ENCODE data around the gene RIT1. TPM values are rescaled to one million over a fixed set of nuclear protein-coding genes. Genes with fewer than 3 reads are reported as not detected.

The RIT1 gene
- total and polyA plus RNA-seq, 9 donors, result 19.2 to 37.0 (median 25.6) TPM

DNA sequence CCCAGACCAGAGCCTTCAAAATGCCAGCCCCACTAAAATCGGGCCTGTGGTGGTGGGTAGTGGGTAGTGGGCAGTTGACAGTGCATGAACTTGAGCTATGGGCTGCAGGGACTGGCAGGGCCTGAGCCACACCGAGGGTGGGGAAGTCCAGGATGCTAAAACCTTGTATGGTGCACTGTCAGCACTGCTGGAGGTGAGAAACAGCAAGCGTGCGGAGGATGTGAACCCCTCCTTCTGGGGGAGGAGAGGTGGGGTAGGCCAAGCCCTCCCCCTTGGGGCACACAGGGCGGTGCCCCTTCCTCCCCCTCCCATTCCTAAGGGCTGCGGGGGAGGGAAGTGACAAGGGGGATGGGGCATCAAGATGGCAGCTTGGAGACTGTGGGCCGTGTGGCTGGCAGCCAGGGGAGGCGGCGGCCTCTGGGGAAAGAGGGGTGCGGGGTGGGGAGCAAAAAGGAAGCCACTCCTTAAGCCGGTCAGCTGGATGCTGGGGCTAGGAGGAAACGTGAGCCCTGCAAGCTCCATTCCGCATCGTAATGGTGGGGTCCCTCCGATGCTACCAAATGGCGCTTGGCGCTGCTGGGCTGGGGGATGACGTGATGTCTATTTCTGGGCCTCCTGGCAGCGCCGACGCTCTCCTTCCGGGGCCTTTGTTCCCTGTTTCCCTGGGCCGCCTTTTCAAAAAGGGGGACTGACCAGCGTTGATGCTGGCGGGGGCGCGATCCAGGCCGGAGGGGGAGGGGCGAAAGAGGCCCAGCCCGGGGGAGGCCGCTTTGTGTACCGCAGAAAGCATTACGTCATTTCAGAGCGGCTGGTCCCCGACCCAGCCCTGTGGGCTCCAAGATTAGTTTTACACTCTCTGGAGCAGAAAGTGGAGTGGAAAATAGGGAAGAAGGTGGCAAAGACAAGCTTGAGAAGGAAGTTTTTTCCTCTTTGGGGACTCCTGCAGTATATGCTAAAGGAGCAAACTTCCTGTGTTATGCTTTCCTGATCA is 51.0 kb downstream of the RIT1 start:
- Histone ChIP-seq H3K4me1 (ENCODE audit: control insufficient read depth, insufficient read depth, low read length) (peaks cover 23% of the 10 kb centered on the region), H3K9me3 (replicated peaks; ENCODE audit: control insufficient read depth, low read depth, low read length) (no peaks in the 10 kb centered on the region), H3K4me3 (ENCODE audit: low read length) (peak overlapping the region; percentile 46), H3K27me3 (ENCODE audit: control insufficient read depth, insufficient read depth, low read length) (no peaks in the 10 kb centered on the region), H3K36me3 (ENCODE audit: control insufficient read depth, insufficient read depth, low read length) (no peaks in the 10 kb centered on the region), H3K27ac (ENCODE audit: low read length) (peak overlapping the region; percentile 97)
- DNase-seq, result peak; percentile 95
- WGBS (ENCODE audit: insufficient coverage), result 2% methylated on average over 28 of the region's 35 CpGs

GRCh38 chr1:155859234-155859829 is 51.8 kb downstream of the RIT1 start, which contains the start of gene SYT11:
TSS of gene SYT11 (plus strand) at chr1:155859567. CDS start at chr1:155859762, 195 bp downstream.
- no peaks in the 10 kb centered on the region for H3K27me3 ChIP-seq (ENCODE audit: control insufficient read depth, insufficient read depth, low read length)
- H3K9me3 ChIP-seq (replicated peaks; ENCODE audit: control insufficient read depth, low read depth, low read length), result no peaks in the 10 kb centered on the region
- peaks cover 23% of the 10 kb centered on the region for H3K4me1 ChIP-seq (ENCODE audit: control insufficient read depth, insufficient read depth, low read length)
- WGBS (ENCODE audit: insufficient coverage), result under 1% methylated on average over 24 of the region's 33 CpGs
- peaks cover 4% of the 10 kb centered on the region for H3K36me3 ChIP-seq (ENCODE audit: control insufficient read depth, insufficient read depth, low read length)
- peak within 1 kb of the TSS; percentile 58 for H3K4me3 ChIP-seq (ENCODE audit: low read length)
- H3K27ac ChIP-seq (ENCODE audit: low read length), result peak within 1 kb of the TSS; percentile 97
- DNase-seq, result peak; percentile 99

DNA sequence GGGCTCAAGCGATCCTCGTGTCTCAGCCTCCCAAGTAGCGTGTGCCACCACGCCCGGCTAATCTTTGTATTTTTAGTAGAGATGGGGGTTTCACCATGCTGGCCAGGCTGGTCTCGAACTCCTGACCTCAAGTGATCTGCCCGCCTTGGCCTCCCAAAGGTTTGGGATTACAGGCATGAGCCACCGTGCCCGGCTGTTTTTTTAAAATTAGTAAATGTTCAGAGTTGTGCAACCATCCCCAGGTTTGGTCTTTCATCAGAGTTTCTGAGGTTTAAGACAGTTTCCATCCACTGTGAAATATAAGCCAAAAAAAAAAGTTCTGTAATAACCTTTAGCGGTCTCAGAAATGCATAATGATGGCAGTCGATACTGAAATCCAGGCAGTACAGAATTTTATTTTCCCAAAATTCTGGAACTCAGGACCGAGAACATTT is 52.3 kb downstream of the RIT1 start:
- 44% methylated on average over 7 of the region's 12 CpGs for WGBS (ENCODE audit: insufficient coverage)
- DNase-seq, result no peak
- H3K9me3 ChIP-seq (replicated peaks; ENCODE audit: control insufficient read depth, low read depth, low read length), result no peaks in the 10 kb centered on the region

GRCh38 chr1:155856975-155857930 is 53.9 kb downstream of the RIT1 start, which contains the start of gene GON4L:
TSS of gene GON4L (minus strand) at chr1:155857214. CDS start at chr1:155853780, 3,434 bp downstream.
- H3K9me3 ChIP-seq (replicated peaks; ENCODE audit: control insufficient read depth, low read depth, low read length), result no peaks in the 10 kb centered on the region
- no peaks in the 10 kb centered on the region for H3K27me3 ChIP-seq (ENCODE audit: control insufficient read depth, insufficient read depth, low read length)
- H3K27ac ChIP-seq (ENCODE audit: low read length), result peak within 1 kb of the TSS; percentile 84
- WGBS (ENCODE audit: insufficient coverage), result 6% methylated on average over 34 of the region's 46 CpGs
- peaks cover 23% of the 10 kb centered on the region for H3K36me3 ChIP-seq (ENCODE audit: control insufficient read depth, insufficient read depth, low read length)
- H3K4me1 ChIP-seq (ENCODE audit: control insufficient read depth, insufficient read depth, low read length), result peaks cover 23% of the 10 kb centered on the region
- peak; percentile 98 for DNase-seq
- peak within 1 kb of the TSS; percentile 84 for H3K4me3 ChIP-seq (ENCODE audit: low read length)

More for the DNA sequence above, 52.3 kb downstream of the RIT1 start:
- Histone ChIP-seq H3K4me3 (ENCODE audit: low read length) (peak overlapping the region; percentile 58), H3K4me1 (ENCODE audit: control insufficient read depth, insufficient read depth, low read length) (peaks cover 23% of the 10 kb centered on the region), H3K36me3 (ENCODE audit: control insufficient read depth, insufficient read depth, low read length) (peaks cover 9% of the 10 kb centered on the region), H3K27ac (ENCODE audit: low read length) (peak overlapping the region; percentile 97), H3K27me3 (ENCODE audit: control insufficient read depth, insufficient read depth, low read length) (no peaks in the 10 kb centered on the region)

DNA sequence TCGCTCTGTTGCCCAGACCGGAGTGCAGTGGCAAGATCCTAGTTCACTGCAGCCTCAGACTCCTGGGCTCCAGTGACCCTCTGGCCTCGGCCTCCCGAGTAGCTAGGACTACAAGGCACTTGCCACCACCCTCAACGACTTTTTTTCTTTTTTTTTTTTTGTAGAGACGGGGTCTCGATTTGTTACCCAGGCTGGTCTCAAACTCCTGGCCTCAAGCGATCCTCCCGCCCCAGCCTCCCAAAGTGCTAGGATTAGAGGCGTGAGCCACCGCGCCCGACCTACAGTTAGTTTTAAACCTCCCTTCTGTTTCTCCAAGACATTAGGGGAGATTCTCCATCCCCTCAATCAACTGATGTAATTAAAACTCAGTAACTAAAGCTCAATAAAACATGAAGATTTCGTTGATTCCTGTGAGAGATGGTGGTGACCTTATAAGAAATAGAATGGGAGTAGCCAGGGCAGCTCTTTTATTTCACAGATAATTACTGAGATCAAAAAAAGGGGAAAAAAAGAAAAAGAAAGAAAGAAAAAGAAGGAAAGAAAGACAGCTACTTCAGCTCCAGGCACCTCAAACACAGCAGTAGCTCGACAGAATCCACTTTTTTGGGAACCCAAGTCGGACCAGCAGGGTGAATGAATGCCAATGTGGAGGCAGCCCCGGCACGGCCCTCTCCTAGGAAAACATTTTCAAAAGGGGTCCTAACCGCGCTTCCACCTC is 54.7 kb downstream of the RIT1 start:
- DNase-seq, result no peak
- Histone ChIP-seq H3K36me3 (ENCODE audit: control insufficient read depth, insufficient read depth, low read length) (peaks cover 30% of the 10 kb centered on the region), H3K27ac (ENCODE audit: low read length) (peak overlapping the region; percentile 84), H3K4me3 (ENCODE audit: low read length) (peak overlapping the region; percentile 84), H3K4me1 (ENCODE audit: control insufficient read depth, insufficient read depth, low read length) (peaks cover 23% of the 10 kb centered on the region), H3K27me3 (ENCODE audit: control insufficient read depth, insufficient read depth, low read length) (no peaks in the 10 kb centered on the region), H3K9me3 (replicated peaks; ENCODE audit: control insufficient read depth, low read depth, low read length) (no peaks in the 10 kb centered on the region)
- 44% methylated on average over 12 of the region's 20 CpGs for WGBS (ENCODE audit: insufficient coverage)

- Histone ChIP-seq H3K27me3 (ENCODE audit: control insufficient read depth, insufficient read depth, low read length) (no peaks in the 10 kb centered on the region), H3K27ac (ENCODE audit: low read length) (no peak overlapping the region), H3K36me3 (ENCODE audit: control insufficient read depth, insufficient read depth, low read length) (peaks cover 41% of the 10 kb centered on the region), H3K9me3 (replicated peaks; ENCODE audit: control insufficient read depth, low read depth, low read length) (no peaks in the 10 kb centered on the region), H3K4me3 (ENCODE audit: low read length) (no peak overlapping the region), H3K4me1 (ENCODE audit: control insufficient read depth, insufficient read depth, low read length) (no peaks in the 10 kb centered on the region)
- 100% methylated on average over 1 of the region's 3 CpGs for WGBS (ENCODE audit: insufficient coverage)
- DNase-seq, result no peak
Measured at GRCh38 chr1:155850345-155850744, 60.8 kb downstream of the RIT1 start.

DNA sequence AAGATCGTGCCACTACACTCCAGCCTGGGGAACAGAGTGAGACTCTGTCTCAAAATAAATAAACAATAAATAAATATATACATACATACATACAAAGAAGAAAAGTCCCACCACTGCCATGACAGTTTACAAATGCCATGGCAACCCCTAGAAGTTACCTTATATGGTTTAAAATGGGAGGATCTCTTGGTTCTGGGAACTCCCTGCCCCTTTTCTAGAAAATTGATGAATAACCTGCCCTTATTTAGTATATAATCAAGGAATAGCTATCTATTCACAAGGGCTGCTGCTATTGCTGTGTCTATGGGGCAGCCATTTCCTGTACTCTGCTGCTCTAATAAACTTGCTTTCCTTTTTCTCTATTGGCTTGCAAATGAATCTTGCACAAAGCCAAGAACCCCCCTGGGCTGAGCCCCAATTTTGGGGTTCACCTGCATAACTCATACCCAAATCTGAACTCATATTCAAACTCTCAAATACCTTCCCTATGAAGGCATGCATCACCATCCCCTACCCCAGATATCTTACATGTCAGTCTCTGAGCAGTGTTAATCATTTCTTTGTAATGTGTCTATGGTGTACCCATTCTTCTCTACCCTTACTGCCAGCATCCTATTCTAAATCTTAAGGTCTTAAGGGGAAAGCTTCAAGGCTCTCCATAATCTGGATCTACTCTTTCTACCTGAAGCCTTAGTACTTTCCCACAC is 63.2 kb downstream of the RIT1 start:
- no peak for DNase-seq
- Histone ChIP-seq H3K27ac (ENCODE audit: low read length) (no peak overlapping the region), H3K36me3 (ENCODE audit: control insufficient read depth, insufficient read depth, low read length) (peaks cover 38% of the 10 kb centered on the region), H3K4me1 (ENCODE audit: control insufficient read depth, insufficient read depth, low read length) (no peaks in the 10 kb centered on the region), H3K9me3 (replicated peaks; ENCODE audit: control insufficient read depth, low read depth, low read length) (no peaks in the 10 kb centered on the region), H3K27me3 (ENCODE audit: control insufficient read depth, insufficient read depth, low read length) (no peaks in the 10 kb centered on the region), H3K4me3 (ENCODE audit: low read length) (no peak overlapping the region)
- WGBS (ENCODE audit: insufficient coverage), result no CpG with 5 or more reads among the region's 1 CpG
